A549 (cell line): Measurements from ENCODE around the gene COPS3. TPM values are rescaled to one million over a fixed set of nuclear protein-coding genes. Genes with fewer than 3 reads are reported as not detected.

Experiments used
- ATAC-seq, 2 experiments: fragments of 200-7000 bp in 1 of 2; fragments of >200 bp in 1 of 2; cut with Nextera tagmentation in 1 of 2; cut with Tn5 transposase in 1 of 2; 3 replicates each; pipeline versions ENCODE4 v1.8.0 to v1.9.1; 2018 to 2020; ENCODE audit warnings: mild to moderate bottlenecking in 1 of 2, moderate library complexity in 1 of 2
- CTCF ChIA-PET: fragments of 300-600 bp; sonication (Branson Sonifier 250); formaldehyde crosslinking; extraction: SDS; loops from one replicate; lab custom pipeline; 2021; ENCODE audit warnings: antibody characterized with exemption, inconsistent platforms; lab: Yijun Ruan, JAX
- POLR2A ChIA-PET: fragments of 350-600 bp; formaldehyde crosslinking; extraction: SDS; loops from one replicate; lab custom pipeline; 2021; ENCODE audit warnings: antibody characterized with exemption, inconsistent platforms; lab: Yijun Ruan, JAX
- DNase-seq, 2 experiments: peaks; one replicate each; pipeline versions ENCODE4 v3.0.0 to v3.0.0-alpha.2; 2011 to 2016; ENCODE audit warnings: low read depth in 1 of 2, low spot score in 1 of 2
- FAIRE-seq: peaks from 2 replicates; lab custom pipeline; 2011; peaks lifted over from hg19 to GRCh38; lab: Jason Lieb, UNC
- H3K27ac ChIP-seq, 2 experiments: fragments of >200 bp; sonication (Bioruptor Twin); formaldehyde crosslinking; 3 replicates each; pipeline ENCODE4 v1.5.1; 2016 to 2017
- H3K4me1 ChIP-seq: fragments of >200 bp; sonication (Bioruptor Twin); formaldehyde crosslinking; 3 replicates; pipeline ENCODE4 v1.6.1; 2016
- H3K4me2 ChIP-seq: fragments of >200 bp; sonication (Bioruptor Twin); formaldehyde crosslinking; 3 replicates; pipeline ENCODE4 v1.6.1; 2016
- H3K4me3 ChIP-seq: fragments of >200 bp; sonication (Bioruptor Twin); formaldehyde crosslinking; 3 replicates; pipeline ENCODE4 v1.5.1; 2016
- H3K9me3 ChIP-seq: fragments of >200 bp; sonication (Bioruptor Twin); formaldehyde crosslinking; 3 replicates; pipeline ENCODE4 v1.6.1; 2016
- ATOH8 ChIP-seq: fragments of 250-450 bp; sonication (Bioruptor Pico); IDR thresholded peaks from 2 replicates; pipeline ENCODE4 v1.5.0; 2020; ENCODE audit warnings: low read depth, mild to moderate bottlenecking, moderate library complexity
- CBX8 ChIP-seq: fragments of 200-600 bp; sonication (generic); IDR thresholded peaks from 2 replicates; pipeline ENCODE4 v1.6.1; 2016
- CHD2 ChIP-seq: fragments of 150-350 bp; IDR thresholded peaks from 2 replicates; pipeline ENCODE4 v1.6.1; 2014; ENCODE audit warnings: low read length; ENCODE audit not compliant: partially characterized antibody
- EHF ChIP-seq: fragments of 250-450 bp; sonication (Bioruptor Pico); IDR thresholded peaks from 2 replicates; pipeline ENCODE4 v1.5.0; 2020; ENCODE audit warnings: mild to moderate bottlenecking
- EHMT2 ChIP-seq: fragments of 200-600 bp; sonication (generic); IDR thresholded peaks from 2 replicates; pipeline ENCODE4 v1.6.1; 2016; ENCODE audit warnings: antibody characterized with exemption, low read depth, mild to moderate bottlenecking, moderate library complexity
- EP300 ChIP-seq, 2 experiments: fragments of >200 bp; sonication (Bioruptor Twin); formaldehyde crosslinking; IDR thresholded peaks; 2 replicates in 1 of 2; 3 replicates in 1 of 2; pipeline ENCODE4 v1.6.1; 2016 to 2017
- FOSL2 ChIP-seq, 2 experiments: fragments of 450-650 bp in 1 of 2; fragments of >200 bp in 1 of 2; sonication (Bioruptor Twin) in 1 of 2; formaldehyde crosslinking; IDR thresholded peaks; 2 replicates each; pipeline versions ENCODE4 v1.5.0 to v1.6.1; 2016 to 2020; ENCODE audit warnings: mild to moderate bottlenecking in 1 of 2, moderate library complexity in 1 of 2
- FOXS1 ChIP-seq: fragments of 250-450 bp; sonication (Bioruptor Pico); IDR thresholded peaks from 2 replicates; pipeline ENCODE4 v1.5.0; 2020; ENCODE audit warnings: mild to moderate bottlenecking, moderate library complexity
- HEYL ChIP-seq: fragments of 250-450 bp; sonication (Bioruptor Pico); IDR thresholded peaks from 2 replicates; pipeline ENCODE4 v1.8.0; 2021; ENCODE audit warnings: mild to moderate bottlenecking, moderate library complexity
- HOXB5 ChIP-seq: fragments of 250-450 bp; sonication (Bioruptor Pico); IDR thresholded peaks from 2 replicates; pipeline ENCODE4 v1.5.0; 2020; ENCODE audit warnings: mild to moderate bottlenecking, moderate library complexity
- KDM1A ChIP-seq: fragments of 200-600 bp; sonication (generic); IDR thresholded peaks from 2 replicates; pipeline ENCODE4 v1.6.1; 2016; ENCODE audit warnings: low read depth, mild to moderate bottlenecking
- KDM5A ChIP-seq: fragments of 200-600 bp; sonication (generic); IDR thresholded peaks from 2 replicates; pipeline ENCODE4 v1.6.1; 2016; ENCODE audit warnings: antibody characterized with exemption, mild to moderate bottlenecking
- MAFK ChIP-seq: fragments of 450-650 bp; IDR thresholded peaks from 2 replicates; pipeline ENCODE4 v1.6.1; 2014; ENCODE audit not compliant: partially characterized antibody
- MAX ChIP-seq: IDR thresholded peaks from 2 replicates; pipeline ENCODE4 v1.6.1; 2012
- NFE2L2 ChIP-seq: fragments of 150-350 bp; conservative IDR thresholded peaks from 2 replicates; pipeline ENCODE4 v1.6.1; 2014; ENCODE audit warnings: low read length
- NPAS2 ChIP-seq: fragments of 250-450 bp; sonication (Bioruptor Pico); IDR thresholded peaks from 2 replicates; pipeline ENCODE4 v1.8.0; 2022; ENCODE audit warnings: mild to moderate bottlenecking, moderate library complexity, borderline replicate concordance
- NR3C1 ChIP-seq: fragments of >200 bp; sonication (Bioruptor Twin); formaldehyde crosslinking; IDR thresholded peaks from 3 replicates; pipeline ENCODE4 v1.6.1; 2017
- POLR2AphosphoS2 ChIP-seq: conservative IDR thresholded peaks from 2 replicates; pipeline ENCODE4 v1.6.1; 2012; ENCODE audit warnings: low read length, improper control_type of control experiment, inconsistent platforms
- RARB ChIP-seq: fragments of 250-450 bp; sonication (Bioruptor Pico); IDR thresholded peaks from 2 replicates; pipeline ENCODE4 v1.8.0; 2021; ENCODE audit warnings: mild to moderate bottlenecking, moderate library complexity
- REST ChIP-seq: fragments of 200-600 bp; sonication (generic); IDR thresholded peaks from 2 replicates; pipeline ENCODE4 v1.6.1; 2016; ENCODE audit warnings: antibody characterized with exemption, mild to moderate bottlenecking, moderate library complexity
- RNF2 ChIP-seq: fragments of 200-600 bp; sonication (generic); IDR thresholded peaks from 2 replicates; pipeline ENCODE4 v1.6.1; 2016; ENCODE audit warnings: low read depth, mild to moderate bottlenecking, antibody characterized with exemption, moderate library complexity, borderline replicate concordance
- SREBF2 ChIP-seq: fragments of 450-650 bp; IDR thresholded peaks from 2 replicates; pipeline ENCODE4 v1.6.1; 2014; ENCODE audit warnings: mild to moderate bottlenecking, moderate library complexity
- TFCP2L1 ChIP-seq: fragments of 250-450 bp; sonication (Bioruptor Pico); IDR thresholded peaks from 2 replicates; pipeline ENCODE4 v1.5.0; 2021; ENCODE audit warnings: mild to moderate bottlenecking
- TP53 ChIP-seq: fragments of 250-450 bp; sonication (Bioruptor Pico); IDR thresholded peaks from 2 replicates; pipeline ENCODE4 v1.5.0; 2021; ENCODE audit warnings: mild to moderate bottlenecking, moderate library complexity
- USF2 ChIP-seq: fragments of 450-650 bp; IDR thresholded peaks from 2 replicates; pipeline ENCODE4 v1.6.1; 2014; ENCODE audit warnings: antibody characterized with exemption
- ZC3H11A ChIP-seq: fragments of 450-650 bp; IDR thresholded peaks from 2 replicates; pipeline ENCODE4 v1.6.1; 2014; ENCODE audit warnings: antibody characterized with exemption, mild to moderate bottlenecking
- ZFP36 ChIP-seq: fragments of 450-650 bp; IDR thresholded peaks from 2 replicates; pipeline ENCODE4 v1.6.1; 2014; ENCODE audit warnings: borderline replicate concordance; ENCODE audit not compliant: partially characterized antibody
- WGBS: methylation state at CpG from one replicate; pipeline ENCODE4 v1.1.6; 2017; ENCODE audit errors: missing lambda C conversion rate; 5-methylcytosine and 5-hydroxymethylcytosine counted together
- polyA plus RNA-seq, 4 experiments: library from polyadenylated mRNA; depleted of rRNA in 3 of 4; stranded (reverse); fragments of >200 nt; fragmentation: RNase III in 1 of 4; extraction: RNeasy Plus Mini Kit Qiagen cat#74134 plus additional on column Dnase treatment in 1 of 4; gene quantifications; 2 replicates in 3 of 4; 3 replicates in 1 of 4; pipeline ENCODE4 v1.2.3, GENCODE V29; 2011 to 2017

The COPS3 gene
- polyA plus RNA-seq, 2 of the 4 experiments (the other 2 are of a cell fraction) = 149 to 204 TPM

- FAIRE-seq = no peak
- POLR2A ChIA-PET = interaction anchor here (0.9 kb wide), 1 partner anchor 14 kb away, joined by 3 read pairs; the partner anchor contains the start of gene COPS3
- ATAC-seq = no peak
- no peak overlapping the region for H3K27ac ChIP-seq
- H3K4me1 ChIP-seq = peaks cover 14% of the 10 kb centered on the region; the same call in 2 of the 3 replicates
- H3K4me2 ChIP-seq = no peak overlapping the region
- 78% methylated on average over 4 of the region's 4 CpGs for WGBS
- no peak overlapping the region for H3K4me3 ChIP-seq
- CTCF ChIA-PET = interaction anchor here (1.3 to 1.4 kb wide), 2 partner anchors 11 to 25 kb away, joined by 3 to 5 read pairs; no protein-coding TSS in a partner anchor
- TF ChIP-seq TFCP2L1 (CRISPR knock-in tag) (no peak), TP53 (CRISPR knock-in tag) (no peak), USF2 (no peak), CBX8 (no peak), HOXB5 (CRISPR knock-in tag) (no peak), KDM5A (no peak), RNF2 (no peak), RARB (CRISPR knock-in tag) (no peak), FOSL2 (IDR thresholded peaks at IDR 0.05) (no peak), FOSL2 (CRISPR knock-in tag; IDR thresholded peaks at IDR 0.05) (no peak), EHMT2 (no peak), NR3C1 (no peak)
- no peak for DNase-seq
- H3K9me3 ChIP-seq = no peaks in the 10 kb centered on the region
Observed at GRCh38 chr17:17295141-17295540, 14.1 kb upstream of the COPS3 start.

GRCh38 chr17:17289701-17290100 lies 8.7 kb upstream of the COPS3 start:
- ATAC-seq (peak in 1 of 2 experiments; percentile 38; a peak in 2 of 6 replicates), FAIRE-seq (no peak)
- TF ChIP-seq CHD2 = no peak
- no peak for TF ChIP-seq RARB (CRISPR knock-in tag)
- no peak for TF ChIP-seq RNF2
- TF ChIP-seq HEYL (CRISPR knock-in tag) = no peak
- TF ChIP-seq ZC3H11A = no peak
- no peak for TF ChIP-seq REST
- no peak for TF ChIP-seq POLR2AphosphoS2
- TF ChIP-seq MAFK = no peak
- TF ChIP-seq EP300 (IDR thresholded peaks at IDR 0.05) = no peak
- TF ChIP-seq EHF (CRISPR knock-in tag) = no peak
- no peak for TF ChIP-seq KDM1A
- TF ChIP-seq ATOH8 (CRISPR knock-in tag) = no peak
- no peak for TF ChIP-seq ZFP36
- no peak for TF ChIP-seq NFE2L2
- TF ChIP-seq SREBF2 = no peak
- TF ChIP-seq TFCP2L1 (CRISPR knock-in tag) = no peak
- no peak for TF ChIP-seq FOXS1 (CRISPR knock-in tag)
- TF ChIP-seq MAX = no peak
- no peak for TF ChIP-seq NPAS2 (CRISPR knock-in tag)
- TF ChIP-seq, all 56 proteins: peak for 0
- H3K4me3 ChIP-seq = no peak overlapping the region
- no peak for DNase-seq
- H3K4me1 ChIP-seq = no peaks in the 10 kb centered on the region
- ChIA-PET CTCF (interaction anchor here (0.6 kb wide), 2 partner anchors 11 to 705 kb away, joined by 3 read pairs; no protein-coding TSS in a partner anchor), POLR2A (no interaction called here)
- H3K27ac ChIP-seq = no peak overlapping the region
- 81% methylated on average over 7 of the region's 7 CpGs for WGBS
- H3K9me3 ChIP-seq = no peaks in the 10 kb centered on the region
- no peak overlapping the region for H3K4me2 ChIP-seq
